T follicular helper cell (primary cell): ENCODE measurements around the gene KLF12.

ENCODE experiments used
- DNase-seq: peaks from one replicate; pipeline ENCODE4 v3.0.0-alpha.2; 2020; ENCODE audit warnings: low read depth

KLF12 gene

DNA sequence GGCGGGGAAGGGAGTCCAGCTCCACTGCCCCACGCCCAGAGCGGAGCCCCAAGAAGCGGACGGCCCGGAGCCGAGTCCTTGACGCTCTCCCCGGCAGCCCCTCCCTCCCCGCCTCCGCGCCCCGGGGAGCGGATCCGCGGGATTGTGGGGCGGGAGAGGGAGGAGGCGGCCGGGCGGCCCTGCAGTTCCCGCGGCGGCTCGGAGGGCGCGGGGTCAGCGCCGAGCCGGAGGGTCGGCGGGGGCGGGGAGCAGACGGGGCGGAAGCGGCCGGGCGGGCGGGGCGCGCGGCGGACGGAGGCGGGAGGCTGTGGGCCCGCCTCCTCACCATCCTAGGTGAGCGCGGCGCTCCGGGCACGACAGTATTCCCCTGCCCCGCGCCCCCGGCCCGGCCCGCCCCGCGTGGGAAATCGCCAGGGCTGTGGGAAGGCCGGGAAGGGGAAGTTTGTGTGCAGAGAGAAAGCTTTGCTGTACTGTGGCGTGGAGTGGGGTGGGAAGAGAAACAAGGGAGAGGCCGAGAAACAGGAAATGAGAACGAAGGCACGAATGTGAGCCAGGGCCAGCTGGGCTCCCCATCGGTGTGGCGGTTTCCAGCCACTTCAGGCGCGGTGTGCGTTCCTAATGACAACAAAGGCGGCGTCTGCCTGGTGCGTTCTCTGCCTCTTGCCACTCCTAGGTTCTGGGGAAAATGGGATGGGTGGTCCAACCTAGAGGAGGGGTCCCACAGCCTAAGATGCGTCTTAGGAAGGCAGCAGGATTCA is 1.3 kb upstream of the KLF12 start:
- peak; percentile 27 for DNase-seq

GRCh38 chr13:74134777-74135325 is 647 bp upstream of the KLF12 start:
- peak; percentile 54 for DNase-seq

- peak; percentile 84 for DNase-seq
These were observed 475 bp downstream of the KLF12 start for GRCh38 chr13:74133657-74134201.

- peak; percentile 30 for DNase-seq
These were observed 1.2 kb downstream of the KLF12 start for GRCh38 chr13:74132776-74133656.

DNA sequence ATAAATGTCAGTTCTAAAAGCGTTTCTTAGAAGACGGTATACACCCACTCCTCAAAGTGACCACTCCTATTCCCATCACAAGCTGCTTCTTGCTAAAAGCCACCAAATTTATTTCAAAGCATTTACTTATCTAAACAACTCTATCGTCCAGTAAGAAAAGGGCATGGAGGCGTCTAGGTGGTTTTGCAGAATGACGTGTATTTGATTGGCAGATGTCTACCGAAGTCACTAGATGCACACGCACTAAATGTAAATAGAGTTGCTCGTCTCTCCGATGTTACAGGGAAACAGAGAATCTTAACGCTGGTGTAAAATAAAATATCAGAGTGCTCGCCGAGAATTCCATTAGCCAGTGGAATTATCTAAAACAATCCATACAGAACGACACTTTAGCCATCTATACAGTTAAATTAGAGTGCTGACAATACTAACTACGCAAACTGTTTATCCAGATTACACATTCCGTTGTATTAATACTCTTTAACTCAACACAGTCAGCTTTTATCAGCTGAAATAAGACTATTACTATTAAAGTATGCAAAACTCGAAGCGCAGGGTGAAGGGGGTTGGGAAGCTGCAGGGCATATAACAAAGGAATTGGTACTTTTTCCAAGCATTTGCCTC is 1.9 kb downstream of the KLF12 start:
- DNase-seq, result peak; percentile 40

DNA sequence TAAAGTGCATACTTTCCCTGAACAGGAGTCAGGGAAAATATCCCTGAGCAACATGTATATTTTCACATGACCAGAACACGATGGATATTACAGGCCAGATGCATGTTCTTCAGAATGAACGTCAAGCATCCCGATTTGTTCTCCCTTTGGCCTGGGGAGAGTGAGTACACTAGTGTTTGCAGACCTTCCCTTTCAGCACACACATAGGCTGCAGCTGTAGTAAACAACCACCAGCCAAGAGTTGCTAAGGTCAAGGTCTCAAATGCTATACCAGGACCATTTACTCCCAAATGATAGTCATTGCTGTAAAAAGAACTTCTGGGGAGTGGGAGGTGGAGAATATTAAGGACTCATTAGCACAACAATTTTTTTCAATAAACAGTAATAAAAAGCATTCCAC is 3.0 kb downstream of the KLF12 start:
- no peak for DNase-seq

GRCh38 chr13:74129500-74130191 is 4.6 kb downstream of the KLF12 start:
- DNase-seq, result no peak

DNA sequence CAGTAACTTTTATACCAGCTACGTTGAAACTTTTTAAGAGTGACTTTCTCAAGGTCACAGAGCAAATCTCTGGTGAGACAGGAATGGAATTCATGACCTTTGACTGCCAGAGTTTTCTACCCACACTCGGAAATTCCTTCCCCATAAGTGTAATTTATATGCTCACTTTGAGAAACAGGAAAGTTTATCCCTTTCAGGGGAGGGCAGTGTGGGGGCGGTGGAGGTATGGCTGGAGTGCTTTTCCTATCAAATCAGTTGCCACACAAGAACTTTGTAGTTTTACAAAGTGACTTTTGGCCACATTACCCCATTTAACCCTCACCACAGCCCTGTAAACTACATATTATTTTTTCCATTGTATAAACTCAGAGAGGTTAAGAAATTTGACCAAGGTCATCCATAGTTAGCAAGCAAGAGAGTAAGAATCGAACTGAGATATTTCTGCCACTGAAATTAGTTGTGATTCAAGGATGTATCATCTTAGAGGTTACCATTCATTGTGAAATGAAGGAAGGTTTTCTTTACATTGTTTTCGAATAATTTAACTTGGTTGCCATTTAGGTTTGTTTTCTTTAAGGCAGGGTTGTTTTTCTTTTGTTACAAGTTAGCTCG is 5.9 kb downstream of the KLF12 start:
- no peak for DNase-seq

GRCh38 chr13:74118328-74118727 is 15.9 kb downstream of the KLF12 start:
- no peak for DNase-seq

- no peak for DNase-seq
These were observed 16.9 kb downstream of the KLF12 start for GRCh38 chr13:74117207-74117705.

DNA sequence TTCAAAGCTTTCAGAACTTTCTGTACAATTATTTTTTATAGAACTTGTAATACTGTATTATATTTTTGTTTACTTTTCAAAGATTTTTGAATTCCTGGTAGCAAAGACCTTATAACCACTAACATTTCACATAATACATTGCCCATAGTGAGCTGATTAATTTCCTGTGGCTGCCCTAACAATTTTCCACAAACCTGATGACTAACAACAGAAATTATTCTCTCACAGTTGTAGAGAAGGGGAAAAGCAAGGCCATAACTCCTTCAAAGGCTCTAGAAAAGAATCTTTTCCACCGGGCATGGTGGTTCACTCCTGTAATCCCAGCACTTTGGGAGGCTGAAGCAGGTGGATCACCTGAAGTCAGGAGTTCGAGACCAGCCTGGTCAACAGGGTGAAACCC is 19.1 kb downstream of the KLF12 start:
- no peak for DNase-seq

- no peak for DNase-seq
These were observed 19.6 kb downstream of the KLF12 start for GRCh38 chr13:74114641-74115040.

GRCh38 chr13:74114202-74114601 is 20.0 kb downstream of the KLF12 start:
- DNase-seq, result no peak

- DNase-seq, result no peak
These were observed 22.0 kb downstream of the KLF12 start for GRCh38 chr13:74111901-74112824.

- DNase-seq, result no peak
These were observed 22.8 kb downstream of the KLF12 start for GRCh38 chr13:74111399-74111798.

GRCh38 chr13:74110053-74110452 is 24.2 kb downstream of the KLF12 start:
- no peak for DNase-seq

GRCh38 chr13:74107598-74107997 is 26.6 kb downstream of the KLF12 start:
- no peak for DNase-seq

- no peak for DNase-seq
These were observed 28.3 kb downstream of the KLF12 start for GRCh38 chr13:74105871-74106270.

DNA sequence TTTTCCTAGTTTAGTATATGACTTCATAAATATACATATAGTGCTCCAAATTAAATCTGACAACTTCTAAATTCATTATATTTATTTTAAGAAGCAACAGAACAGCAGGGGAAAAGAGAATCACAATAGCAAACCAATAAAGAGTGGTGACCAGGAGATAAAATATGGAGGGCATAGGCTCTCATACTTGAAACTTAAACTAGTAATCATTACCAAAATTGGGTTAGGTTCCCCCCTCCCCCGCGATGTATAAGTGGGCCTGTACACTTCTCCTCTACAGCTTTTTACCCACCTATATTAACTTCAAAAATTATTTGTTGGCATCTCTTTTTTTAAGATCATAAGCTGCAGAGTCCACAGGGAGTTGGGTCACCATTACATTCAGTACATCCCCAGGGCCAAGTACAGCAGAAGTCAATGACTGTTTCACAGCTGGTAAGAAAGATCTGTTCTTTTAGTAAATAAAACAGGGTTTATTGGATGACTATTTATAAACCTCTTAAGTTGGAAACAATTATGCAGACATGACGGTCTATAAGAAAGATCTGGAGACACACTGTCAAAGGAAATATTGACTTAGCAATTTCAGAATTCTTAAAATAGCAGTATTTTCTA is 29.4 kb downstream of the KLF12 start:
- no peak for DNase-seq
